GM03348 (cell line): ENCODE results near the gene GRM1.

Experiments used
- DNase-seq: peaks from one replicate; pipeline ENCODE4 v3.0.0; 2012; ENCODE audit warnings: low spot score

GRM1 gene

DNA sequence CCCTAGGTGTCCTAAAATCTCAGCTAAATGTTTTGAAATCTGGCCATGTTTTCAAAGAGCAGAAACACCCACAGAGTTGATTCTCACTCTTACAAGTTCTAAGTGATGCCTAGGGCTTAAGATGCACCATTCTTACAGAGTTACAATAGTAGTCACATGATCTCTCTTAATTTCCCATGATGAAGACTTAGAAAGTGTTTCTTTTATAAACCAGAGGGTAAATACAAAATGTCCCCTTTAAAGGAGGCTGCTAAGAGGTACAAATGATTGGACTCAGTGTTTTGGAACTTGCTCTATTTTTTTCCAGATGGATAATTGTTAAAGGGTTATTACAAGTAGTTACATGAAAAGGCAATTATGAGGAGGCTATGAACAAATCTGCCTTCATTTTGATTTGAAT, 244.6 kb downstream of the GRM1 start:
- no peak for DNase-seq

DNA sequence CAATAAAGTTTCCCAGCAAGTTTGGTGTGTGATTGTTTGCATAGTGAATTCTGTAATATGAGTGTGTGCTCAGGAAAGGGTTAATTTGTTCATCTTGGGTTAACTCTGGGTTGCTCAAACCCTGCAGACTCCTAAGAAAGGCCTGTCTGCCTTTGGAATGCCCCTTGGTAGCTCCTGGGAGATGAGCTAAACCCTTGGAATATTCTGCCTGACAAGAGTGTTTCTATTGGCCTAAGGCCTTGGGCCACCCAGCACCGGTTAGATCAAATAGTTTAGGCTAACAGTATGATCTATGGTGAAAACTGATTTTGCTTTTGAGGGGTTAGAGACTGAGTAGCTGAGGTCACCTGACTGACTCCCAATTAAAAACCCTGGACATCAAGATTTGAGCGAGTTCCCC, 248.3 kb downstream of the GRM1 start:
- DNase-seq = no peak

DNA sequence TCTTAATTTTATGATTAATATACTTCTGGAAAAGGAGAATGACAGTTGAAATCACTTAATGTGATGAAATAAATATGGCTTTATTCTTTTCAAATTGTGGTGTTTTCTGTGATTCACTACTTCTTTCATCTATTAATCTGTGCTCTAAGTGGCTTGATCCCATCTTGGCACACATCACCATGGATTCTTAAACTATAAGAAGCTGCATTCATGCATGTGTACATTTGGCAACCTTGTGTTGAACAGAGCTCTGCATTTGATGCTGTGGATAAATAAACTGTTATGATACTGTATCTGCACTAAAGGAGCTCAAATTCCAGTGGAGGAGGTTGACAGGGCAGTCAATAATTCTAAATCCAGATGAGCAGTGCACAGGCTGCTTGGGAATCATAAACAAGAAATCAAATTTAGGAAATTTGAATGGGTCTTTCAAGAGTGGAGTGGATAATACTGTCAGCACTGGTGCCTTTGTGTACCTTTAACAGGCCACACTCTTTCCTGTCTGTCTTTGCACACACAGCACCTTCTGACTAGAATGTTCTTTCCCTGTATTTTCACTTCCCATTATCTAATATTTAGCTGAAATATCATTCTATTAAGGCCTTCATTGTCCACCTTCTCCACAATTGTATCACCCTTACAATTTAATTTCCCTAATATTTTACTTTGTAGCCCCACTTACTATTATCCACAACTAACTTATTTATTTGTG, 252.9 kb downstream of the GRM1 start:
- DNase-seq = no peak

DNA sequence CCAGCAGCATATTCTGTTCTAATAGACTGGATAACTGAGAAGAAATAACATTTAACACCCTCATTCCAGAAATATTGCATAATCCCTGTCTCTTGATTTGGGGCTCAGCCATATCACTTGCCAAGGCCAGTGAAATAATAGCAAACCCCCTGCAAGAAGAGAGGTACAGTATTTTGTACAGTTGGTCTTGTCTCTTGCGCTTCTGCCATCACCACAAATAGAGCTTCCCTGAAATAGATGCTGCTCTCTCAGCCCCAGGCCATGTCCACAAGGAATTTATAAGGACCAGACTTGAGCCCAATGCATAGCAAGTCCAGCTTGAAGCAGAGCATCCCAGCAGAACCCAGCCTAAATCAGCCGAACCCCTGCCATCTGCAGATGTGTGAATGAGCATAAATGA, 254.0 kb downstream of the GRM1 start:
- no peak for DNase-seq

DNA sequence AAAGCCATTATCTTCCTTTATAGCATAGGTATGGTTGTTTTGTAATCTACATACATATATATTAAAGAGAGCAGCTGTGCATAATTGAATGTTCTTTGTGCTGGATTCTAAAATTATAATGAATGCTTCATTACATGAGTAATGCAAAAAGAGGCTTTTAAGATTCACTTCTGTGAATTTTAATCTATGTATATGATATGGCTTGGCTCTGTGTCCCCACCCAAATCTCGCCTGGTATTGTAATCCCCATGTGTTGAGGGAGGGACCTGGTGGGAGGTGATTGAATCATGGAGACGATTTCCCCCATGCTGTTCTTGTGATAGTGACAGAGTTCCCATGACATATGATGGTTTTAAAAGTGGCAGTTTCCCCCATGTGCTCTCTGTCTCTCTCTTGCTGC, 255.4 kb downstream of the GRM1 start:
- DNase-seq = no peak

DNA sequence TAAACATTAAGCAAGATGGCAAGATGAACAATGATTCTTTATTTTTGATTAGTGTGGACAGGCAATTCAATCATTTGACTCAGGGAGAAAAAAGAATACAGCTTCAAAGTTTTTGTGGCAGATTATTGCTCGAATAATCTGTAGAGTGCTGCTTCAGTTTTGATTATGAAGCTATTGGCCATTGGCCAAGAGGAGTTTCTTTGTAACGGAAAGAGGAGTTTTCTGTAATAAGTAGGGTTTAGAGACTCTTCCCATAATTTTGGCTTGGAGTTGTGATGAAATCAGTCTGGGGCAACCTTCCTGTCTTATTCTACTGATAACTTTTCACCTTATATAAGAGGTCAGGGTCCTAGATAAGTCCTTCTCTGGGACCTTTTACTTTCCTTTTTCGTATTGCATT, 258.1 kb downstream of the GRM1 start:
- no peak for DNase-seq

DNA sequence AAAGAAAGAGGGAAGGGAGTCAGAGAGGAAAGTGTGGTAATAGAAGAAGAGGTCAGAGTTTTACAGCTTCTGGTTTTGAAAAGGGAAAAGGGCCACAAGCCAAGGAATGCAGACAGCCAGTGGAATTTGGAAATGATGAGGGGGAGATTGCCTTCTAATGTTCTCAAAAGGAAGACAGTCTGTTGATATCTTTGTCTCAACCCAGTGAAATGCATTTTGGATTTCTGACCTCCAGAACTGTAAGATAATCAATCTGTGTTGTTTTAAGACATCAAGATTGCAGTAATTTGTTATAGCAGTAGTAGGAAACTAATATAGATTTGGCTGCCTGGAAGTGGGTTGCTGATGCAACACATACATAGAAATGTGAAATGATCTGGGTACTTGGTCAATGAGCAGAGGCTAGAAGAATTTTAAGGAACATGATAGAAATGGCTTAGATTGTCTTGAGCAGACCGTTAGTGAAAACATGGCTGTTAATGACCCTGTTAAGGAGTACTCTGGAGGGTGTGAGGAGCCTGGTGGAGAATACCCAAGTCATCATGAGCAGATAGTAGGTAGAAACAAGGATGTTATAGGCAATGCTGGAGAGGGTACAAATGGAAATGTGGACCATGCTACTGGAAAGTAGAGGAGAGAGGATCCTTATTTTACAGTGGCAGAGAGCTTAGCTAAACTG, 259.0 kb downstream of the GRM1 start:
- DNase-seq = peak; percentile 43

DNA sequence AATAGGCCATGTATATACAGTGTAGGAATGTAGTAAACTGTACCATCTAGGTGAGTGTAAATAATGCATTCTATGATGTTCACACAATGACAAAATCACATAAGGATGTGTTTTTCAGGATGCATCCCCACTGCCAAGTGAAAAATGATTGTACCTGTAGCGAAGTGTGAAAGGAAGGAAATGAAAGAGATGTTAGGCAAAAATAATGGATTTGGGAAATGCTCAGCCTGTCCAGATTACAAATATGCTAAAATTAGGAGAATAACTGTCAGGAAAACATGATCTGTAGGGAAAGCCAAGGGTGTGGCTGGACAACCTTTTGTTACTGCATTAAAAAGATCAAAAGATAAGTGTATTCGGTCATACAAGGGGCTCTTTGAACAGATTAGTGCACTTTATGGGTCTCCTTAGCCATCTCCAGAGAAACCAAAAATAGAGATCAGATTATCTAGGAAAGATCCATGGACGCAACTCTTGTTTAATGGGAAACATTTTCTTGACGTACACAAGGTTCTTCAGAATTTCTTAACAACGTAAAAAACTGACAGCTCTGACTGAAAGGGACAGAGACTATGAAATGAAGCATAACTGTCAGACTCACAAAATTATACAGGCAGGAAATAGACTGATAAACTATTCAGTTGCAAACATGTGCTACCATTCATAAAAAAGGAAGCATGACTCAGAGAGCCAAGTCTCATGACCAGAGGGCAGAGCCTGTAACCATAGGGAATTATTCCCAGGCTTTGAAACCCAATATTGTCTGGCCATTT, 261.1 kb downstream of the GRM1 start:
- peak; percentile 66 for DNase-seq

DNA sequence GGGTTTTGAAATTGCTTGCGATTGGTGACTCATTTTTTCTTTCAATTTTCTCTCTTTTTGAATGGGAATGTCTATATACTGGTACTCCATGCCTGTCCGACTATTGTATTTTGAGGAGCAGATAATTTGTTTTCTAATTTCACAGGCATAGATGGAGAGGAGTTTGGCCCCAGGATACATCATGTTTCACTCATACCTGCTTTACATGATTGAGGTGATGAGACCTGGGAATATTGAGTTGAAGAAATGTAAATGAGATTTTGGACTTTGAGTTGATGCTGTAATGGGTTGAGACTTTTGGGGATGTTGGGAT, 261.7 kb downstream of the GRM1 start:
- no peak for DNase-seq

DNA sequence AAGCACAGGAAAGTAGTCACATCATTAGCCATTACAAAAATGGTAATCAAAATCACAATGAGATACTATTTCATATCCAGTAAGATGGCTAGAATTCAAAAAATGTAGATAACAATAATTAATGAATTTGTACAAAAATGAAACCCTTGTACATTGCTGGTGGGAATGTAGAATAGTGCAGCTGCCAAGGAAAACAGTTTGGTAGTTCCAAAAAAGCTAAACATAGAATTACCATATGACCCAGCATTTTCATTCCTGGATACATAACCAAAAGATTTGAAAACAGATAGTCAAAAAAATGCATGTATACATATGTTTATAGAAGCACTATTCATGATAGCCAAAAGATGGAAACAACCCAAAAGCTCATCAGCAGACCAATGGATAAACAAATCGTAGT, 263.6 kb downstream of the GRM1 start:
- no peak for DNase-seq

DNA sequence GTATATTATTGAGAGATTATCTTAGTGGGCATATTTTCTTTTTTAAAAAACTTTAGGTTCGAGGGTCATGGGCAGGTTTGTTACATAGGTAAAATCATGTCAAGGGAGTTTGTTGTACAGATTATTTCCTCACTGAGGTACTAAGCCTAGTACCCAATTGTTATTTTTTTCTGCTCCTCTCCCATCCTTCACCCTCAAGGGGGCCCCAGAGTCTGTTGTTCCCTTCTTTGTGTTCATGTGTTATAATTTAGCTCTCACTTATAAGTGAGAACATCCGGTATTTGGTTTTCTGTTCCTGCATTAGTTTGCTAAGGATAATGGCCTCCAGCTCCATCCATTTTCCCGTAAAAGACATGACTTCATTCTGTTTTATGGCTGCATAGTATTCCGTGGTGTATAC, 266.8 kb downstream of the GRM1 start:
- no peak for DNase-seq

DNA sequence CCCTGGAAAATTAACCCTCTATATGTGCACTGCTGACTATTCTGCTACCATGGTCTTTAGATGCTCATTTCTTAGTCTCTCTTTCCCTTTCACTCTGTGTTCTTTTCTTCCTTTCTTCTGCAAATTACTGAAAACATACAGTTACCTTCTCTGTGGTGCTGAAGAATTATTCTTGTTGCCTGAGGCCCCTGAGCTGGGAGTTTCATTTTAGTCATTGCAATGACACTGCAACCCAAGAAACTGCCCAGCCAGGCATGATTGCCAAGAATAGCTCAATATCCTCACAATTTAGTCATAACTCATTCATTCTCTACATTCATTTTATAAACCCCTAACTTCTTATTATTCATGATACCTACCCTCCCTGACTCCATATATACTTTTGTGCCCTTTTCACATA, 269.0 kb downstream of the GRM1 start:
- DNase-seq = no peak

DNA sequence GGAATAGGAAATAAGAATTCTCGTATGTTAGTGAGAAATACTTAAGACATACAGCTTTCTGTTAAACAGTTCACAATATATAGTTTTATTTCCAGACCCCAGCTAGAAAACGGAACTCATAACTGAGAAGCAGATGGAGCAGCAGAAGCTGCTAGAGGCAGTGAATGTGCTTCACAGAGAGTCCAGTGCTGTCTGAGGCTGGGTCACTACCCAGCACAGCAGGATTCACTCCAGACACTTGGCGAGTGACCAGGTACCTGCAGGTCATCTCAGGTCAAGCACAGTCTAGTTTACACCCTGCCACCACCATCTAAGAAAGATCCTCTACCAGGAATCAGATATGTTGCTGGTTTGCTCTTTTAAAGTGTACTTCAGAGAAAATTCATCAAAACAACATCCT, 271.7 kb downstream of the GRM1 start:
- no peak for DNase-seq

DNA sequence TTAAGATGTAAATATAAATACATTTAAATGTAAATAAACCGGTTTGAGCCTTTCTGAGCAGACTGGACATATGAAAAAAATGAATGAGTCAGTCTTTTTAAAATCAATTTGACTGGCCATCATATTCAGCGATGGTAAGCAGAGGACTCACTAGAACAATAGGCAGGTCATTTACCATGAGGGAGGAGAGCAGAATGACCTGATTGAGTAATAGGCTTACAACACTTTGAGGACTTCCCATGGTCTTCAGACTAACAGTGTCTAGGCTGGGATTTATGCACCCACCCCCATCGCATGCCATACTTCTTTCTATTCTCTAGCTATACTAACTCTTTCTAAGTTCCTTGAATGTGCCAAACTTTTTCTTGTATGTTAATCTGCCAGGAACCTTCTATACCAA, 272.9 kb downstream of the GRM1 start:
- DNase-seq = no peak

DNA sequence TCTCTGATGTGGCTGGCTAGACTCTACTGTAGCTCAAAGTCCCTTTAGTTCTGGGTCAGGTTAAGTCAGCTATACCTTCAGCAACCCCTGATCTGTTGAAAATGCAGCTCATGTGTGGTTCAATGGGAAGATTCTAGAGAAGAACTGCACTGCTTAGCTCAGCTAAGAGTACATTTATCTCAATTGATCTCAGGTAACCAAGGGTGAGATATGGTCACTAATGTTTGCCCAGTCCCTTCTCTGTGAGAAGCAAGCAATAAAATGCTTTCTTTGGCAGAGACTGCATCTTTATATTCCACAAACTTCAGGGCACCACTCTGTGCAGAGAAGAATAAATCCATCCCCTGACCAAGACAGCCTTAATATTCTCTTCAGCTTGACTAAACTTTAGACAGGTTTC, 274.1 kb downstream of the GRM1 start:
- DNase-seq = no peak

DNA sequence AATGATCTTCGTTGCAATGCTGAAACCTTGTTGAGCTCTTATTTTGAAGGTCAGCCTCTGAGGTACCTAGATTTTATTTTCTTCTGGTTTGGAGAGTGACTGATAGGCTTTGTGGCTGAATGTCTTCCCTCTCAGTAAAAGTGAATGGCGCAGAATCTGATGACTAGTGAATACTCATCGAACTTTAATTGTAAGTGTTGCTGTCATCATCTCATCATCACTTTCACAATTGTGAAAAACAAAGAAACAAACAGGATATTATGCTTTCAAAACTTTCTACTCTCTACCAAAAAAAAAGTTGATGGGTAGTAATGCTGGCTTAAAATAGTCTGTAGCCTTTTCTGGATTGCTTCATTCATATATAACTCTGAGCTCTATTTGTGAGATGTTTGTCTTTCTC, 275.3 kb downstream of the GRM1 start:
- DNase-seq = no peak

DNA sequence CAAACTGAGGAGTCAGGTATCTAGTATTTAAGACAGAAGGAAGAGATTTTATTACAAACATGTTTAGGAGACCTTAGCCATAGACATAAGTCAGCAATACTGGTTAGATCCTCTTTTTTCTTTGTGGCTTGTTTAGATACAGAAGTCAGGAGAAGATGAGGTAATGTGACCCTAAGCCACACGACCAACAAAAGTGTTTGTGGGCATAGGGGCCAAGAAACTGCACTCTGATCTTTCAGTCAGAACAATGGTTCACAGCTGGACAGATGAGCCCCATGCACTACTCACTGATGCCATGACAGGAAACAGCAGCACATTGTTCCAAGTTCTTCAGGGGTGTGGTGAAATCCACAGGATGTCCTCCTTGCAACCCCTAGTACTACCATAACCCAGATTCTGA, 276.2 kb downstream of the GRM1 start:
- no peak for DNase-seq

DNA sequence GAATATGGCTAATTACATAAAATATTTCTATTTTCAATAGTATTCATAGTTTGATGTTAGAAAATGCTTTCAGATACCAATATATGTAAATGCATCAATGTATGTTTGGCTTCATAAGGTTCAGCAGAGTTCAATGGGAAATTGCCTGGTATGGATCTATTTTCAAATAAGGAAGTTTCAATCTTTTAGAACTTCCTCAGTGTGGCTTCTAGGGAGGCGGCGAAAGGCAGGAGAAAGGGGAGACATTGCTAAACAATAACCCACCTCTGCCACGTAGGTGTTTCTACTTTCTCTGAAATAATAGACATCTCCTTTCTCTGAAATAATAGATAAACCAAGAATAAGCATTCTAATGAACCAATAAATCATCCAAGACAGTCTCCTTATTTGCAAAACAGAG, 277.1 kb downstream of the GRM1 start:
- DNase-seq = no peak

DNA sequence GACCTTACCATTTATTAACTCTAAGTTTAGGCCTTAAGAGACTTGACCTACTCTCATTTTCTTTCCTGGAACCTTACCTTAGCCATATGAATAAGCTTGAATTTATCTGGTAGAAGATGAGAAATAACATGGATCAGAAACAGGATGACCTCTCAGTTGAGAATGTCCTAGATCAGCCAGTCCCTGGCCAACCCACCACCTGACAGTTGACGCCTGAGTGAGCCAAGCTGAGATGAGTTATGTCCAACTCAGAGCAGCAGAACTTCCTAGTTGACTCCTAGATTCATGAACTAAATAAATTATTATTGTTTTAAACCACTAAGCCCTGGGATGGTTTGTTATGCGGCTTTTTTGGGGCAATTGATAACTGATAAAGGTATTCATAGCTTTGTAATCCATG, 281.8 kb downstream of the GRM1 start:
- no peak for DNase-seq

DNA sequence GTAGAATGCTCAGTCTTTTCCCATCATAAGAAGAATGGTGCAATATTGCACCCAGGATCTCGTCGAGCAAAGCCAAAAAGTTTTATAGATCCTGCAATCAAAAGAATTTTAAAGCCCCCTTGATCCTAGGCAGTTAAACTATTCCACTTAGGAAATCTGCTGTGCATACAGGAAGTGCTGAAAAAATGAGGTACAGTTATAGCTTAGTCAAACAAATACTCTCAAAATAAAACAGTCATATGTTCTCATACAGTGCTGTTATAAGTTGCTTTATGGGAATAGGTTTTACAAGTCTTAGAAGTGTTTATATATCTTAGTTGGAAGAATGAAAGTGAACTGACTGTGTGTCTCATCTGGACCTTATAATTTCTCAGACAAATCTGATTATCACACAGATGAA, 282.2 kb downstream of the GRM1 start:
- DNase-seq = no peak

DNA sequence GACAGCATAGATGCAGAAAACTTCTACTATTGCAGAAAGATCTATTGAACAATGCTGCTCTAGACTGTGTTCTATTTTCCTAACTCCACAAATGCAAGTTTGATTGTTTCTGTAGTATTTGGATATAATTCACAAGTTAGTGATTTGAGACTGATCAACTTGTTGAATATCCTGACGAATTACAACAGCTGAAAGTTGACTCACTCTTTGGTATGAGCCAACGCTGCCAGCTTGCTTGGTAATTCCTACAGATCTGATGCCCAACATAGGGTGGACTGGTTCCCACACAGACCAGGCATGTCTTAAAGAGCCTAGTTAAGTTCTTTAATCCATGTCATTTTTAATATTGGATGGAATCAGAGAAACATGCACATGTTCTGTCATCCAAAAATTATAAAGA, 283.7 kb downstream of the GRM1 start:
- no peak for DNase-seq

DNA sequence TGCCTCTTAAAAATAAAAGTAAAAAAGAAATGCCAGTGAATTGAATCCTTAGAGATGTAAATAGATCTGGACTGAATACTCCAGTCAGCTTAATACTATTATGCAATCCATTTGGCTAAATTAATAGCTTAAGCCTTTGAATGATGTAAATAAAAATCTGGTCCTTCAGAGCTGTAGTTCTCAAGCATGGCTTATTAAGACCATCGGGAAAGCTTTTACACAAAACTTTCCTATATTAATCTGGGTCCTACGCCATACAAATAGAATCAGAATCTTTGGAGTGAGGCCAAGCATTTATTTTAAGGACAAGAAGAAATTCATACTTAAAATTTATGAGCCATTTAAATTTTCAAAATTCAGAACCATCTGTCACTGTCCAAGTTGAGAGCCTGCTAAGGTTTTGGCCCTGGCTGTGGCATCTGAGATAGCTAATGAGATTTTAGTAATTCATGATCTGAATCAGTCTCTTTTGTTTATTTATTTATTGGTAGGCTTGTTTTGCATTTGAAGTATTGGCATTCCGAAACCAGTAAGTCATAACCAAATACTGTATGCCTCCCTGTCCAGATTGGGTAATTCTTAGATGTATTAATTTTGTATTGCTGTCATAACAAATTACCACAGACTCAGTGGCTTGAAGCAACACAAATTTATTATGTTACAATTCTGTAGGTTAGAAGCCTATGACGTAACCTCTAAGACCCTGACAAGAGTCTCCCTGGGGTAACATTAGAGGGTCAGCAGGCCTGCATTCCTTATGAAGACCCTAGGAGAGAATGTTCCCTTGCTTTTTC, 286.7 kb downstream of the GRM1 start:
- DNase-seq = peak; percentile 16

DNA sequence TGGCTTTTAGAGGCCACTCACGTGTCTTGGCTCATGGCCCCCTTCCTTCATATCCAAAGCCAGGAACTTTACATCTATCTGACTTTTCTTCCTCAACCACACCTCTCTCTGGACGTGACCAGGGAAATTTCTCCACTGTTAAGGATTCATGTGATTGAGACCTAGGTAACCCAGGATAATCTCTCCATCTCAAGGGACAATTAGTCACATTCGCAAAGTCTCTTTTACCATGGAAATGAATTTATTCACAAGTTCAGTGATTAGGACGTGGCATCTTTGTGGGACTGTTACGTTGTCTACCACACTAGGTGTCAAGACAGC, 287.3 kb downstream of the GRM1 start:
- DNase-seq = no peak
